ENCODE results near the gene ADARB2. TPM values are rescaled to one million over a fixed set of nuclear protein-coding genes. Genes with fewer than 3 reads are reported as not detected.
"Not testable (repeated sequence)": the region's sequence is repeated elsewhere in the genome, so short reads cannot be mapped to it uniquely, and the experiment has no call there.

Gene ADARB2
- total RNA-seq, 2 experiments from 2014 or later = 0.63 to 0.99 TPM

DNA sequence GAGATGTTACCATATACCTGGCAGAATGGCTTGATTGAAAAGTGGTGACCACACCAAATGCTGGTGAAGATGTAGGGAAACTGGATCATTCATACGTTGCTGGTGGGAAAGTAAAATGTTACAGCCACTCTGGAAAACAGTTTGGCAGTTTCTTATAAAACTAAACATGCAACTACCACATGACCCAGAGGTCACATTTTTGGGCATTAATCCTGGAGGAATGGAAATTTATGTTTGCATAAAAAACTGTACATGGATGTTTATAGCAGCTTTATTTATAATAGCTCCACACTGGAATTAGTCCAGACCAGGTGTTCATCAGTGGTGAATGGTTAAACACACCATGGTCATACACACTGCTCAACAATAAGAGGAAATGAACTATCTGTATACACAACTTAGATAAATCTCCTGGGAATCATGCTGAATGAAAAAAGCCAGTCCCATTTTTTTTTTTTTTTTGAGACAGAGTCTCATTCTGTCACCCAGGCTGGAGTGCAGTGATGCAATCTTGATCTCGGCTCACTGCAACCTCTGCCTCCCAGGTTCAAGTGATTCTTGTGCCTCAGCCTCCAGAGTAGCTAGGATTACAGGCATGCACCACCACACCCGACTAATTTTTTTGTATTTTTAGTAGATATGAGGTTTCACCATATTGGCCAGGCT is 309.7 kb downstream of the ADARB2 start:
- H3K4me3 Mint-ChIP-seq; H3K36me3 Mint-ChIP-seq (ENCODE audit: low read depth); CTCF ChIA-PET; H3K27ac Mint-ChIP-seq; POLR2A ChIA-PET; H3K4me1 Mint-ChIP-seq (ENCODE audit: low read depth); DNase-seq; ATAC-seq: not testable (repeated sequence)
- Mint-ChIP-seq H3K27me3 (ENCODE audit: low read depth) (peaks cover 11% of the 10 kb centered on the region), H3K9me3 (ENCODE audit: insufficient read depth) (peaks cover 12% of the 10 kb centered on the region)

DNA sequence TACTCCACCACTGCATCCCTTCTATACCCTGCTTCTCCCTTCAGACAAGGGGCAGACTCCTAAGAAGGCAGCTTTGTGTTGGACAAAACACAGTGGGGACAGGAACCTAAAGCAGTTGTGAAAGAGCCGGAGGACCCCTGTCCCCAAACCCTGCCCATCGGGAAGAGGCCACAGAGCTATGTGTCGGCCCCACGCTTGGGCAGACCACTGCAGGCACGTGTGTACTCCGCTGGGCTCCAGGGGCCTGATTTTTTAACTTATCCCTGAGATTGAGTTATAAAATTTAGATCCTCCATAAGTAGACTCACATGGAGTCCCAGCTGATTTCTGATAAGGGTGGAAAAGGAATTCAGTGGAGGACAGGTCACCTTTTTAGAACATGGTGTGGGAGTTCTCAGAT is 310.5 kb downstream of the ADARB2 start:
- no peak overlapping the region for H3K27ac Mint-ChIP-seq
- POLR2A ChIA-PET = interaction anchor here (0.6 kb wide), 1 partner anchor 878 kb away, joined by 3 read pairs; no protein-coding TSS in a partner anchor
- H3K4me1 Mint-ChIP-seq (ENCODE audit: low read depth) = peaks cover 4% of the 10 kb centered on the region
- peaks cover 10% of the 10 kb centered on the region for H3K9me3 Mint-ChIP-seq (ENCODE audit: insufficient read depth)
- H3K36me3 Mint-ChIP-seq (ENCODE audit: low read depth) = no peaks in the 10 kb centered on the region
- peaks cover 11% of the 10 kb centered on the region for H3K27me3 Mint-ChIP-seq (ENCODE audit: low read depth)
- no peak for ATAC-seq
- no peak overlapping the region for H3K4me3 Mint-ChIP-seq
- CTCF ChIA-PET = no interaction called here
- no peak for DNase-seq

DNA sequence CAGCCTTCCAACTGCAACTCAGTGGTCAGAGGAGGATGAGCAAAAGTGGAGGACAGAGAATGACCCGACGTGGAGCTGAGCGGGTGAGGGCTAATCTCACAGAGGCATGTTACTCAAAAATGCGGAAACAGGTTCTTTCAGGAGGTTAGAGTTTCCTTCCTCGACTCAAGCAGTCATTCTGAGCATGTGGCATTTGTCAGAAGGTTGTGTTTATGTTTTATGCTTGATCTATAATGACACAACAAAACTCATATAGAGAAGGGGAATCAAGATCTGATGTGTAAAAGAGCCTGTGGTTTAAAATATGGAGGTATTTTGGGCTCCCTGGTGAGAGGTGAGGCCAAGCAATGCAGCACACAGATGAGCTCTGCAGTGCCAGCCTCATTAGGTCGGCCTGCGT is 311.4 kb downstream of the ADARB2 start:
- ChIA-PET POLR2A (no interaction called here), CTCF (no interaction called here)
- no peak overlapping the region for H3K4me3 Mint-ChIP-seq
- peaks cover 14% of the 10 kb centered on the region for H3K27me3 Mint-ChIP-seq (ENCODE audit: low read depth)
- ATAC-seq (no peak), DNase-seq (no peak)
- peaks cover 10% of the 10 kb centered on the region for H3K9me3 Mint-ChIP-seq (ENCODE audit: insufficient read depth)
- H3K27ac Mint-ChIP-seq = no peak overlapping the region
- peaks cover 4% of the 10 kb centered on the region for H3K4me1 Mint-ChIP-seq (ENCODE audit: low read depth)
- H3K36me3 Mint-ChIP-seq (ENCODE audit: low read depth) = no peaks in the 10 kb centered on the region

DNA sequence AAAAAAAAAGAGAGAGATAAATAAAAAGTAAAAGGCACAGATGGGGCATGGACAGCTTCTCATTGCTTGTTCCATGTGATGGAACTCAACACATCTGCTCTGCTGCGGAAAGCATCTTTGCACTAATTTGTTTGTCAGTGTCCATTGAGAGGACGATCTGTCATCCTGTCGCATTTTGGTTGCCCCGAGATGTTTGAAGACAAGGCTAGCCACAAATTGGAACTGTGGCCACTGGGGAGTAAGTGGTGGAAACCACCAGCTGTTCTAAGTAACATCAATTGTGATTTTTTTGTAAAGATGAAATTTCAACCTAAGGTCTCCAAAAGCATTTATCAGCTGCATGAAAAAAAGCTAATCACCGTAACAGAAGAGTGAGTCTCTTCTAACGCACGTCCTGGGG is 312.7 kb downstream of the ADARB2 start:
- Mint-ChIP-seq H3K27me3 (ENCODE audit: low read depth) (peaks cover 22% of the 10 kb centered on the region), H3K36me3 (ENCODE audit: low read depth) (no peaks in the 10 kb centered on the region)

DNA sequence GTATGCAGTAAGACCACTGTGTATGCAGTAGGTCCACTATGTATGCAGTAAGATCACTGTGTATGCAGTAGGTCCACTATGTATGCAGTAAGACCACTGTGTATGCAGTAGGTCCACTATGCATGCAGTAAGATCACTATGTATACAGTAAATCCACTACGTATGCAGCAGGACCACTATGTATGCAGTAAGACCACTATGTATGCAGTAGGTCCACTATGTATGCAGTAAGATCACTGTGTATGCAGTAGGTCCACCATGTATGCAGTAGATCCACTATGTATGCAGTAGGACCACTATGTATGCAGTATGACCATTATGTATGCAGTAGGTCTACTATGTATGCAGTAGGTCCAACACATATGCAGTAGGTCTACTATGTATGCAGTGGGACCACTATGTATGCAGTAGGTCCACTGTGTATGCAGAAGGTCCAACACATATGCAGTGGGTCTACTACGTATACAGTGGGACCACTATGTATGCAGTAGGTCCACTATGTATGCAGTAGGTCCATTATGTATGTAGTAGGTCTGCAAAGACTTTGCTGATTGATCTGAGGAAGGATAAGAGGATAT is 313.6 kb downstream of the ADARB2 start:
- ChIA-PET POLR2A (no interaction called here), CTCF (no interaction called here)
- ATAC-seq (no peak), DNase-seq (no peak)
- peaks cover 22% of the 10 kb centered on the region for H3K27me3 Mint-ChIP-seq (ENCODE audit: low read depth)
- no peaks in the 10 kb centered on the region for H3K36me3 Mint-ChIP-seq (ENCODE audit: low read depth)
- H3K27ac Mint-ChIP-seq = no peak overlapping the region
- peaks cover 4% of the 10 kb centered on the region for H3K4me1 Mint-ChIP-seq (ENCODE audit: low read depth)
- no peaks in the 10 kb centered on the region for H3K9me3 Mint-ChIP-seq (ENCODE audit: insufficient read depth)
- H3K4me3 Mint-ChIP-seq = no peak overlapping the region

More for the DNA sequence above, 312.7 kb downstream of the ADARB2 start:
- Mint-ChIP-seq H3K9me3 (ENCODE audit: insufficient read depth) (peaks cover under 1% of the 10 kb centered on the region), H3K4me1 (ENCODE audit: low read depth) (peaks cover 4% of the 10 kb centered on the region), H3K4me3 (no peak overlapping the region), H3K27ac (no peak overlapping the region)
- ChIA-PET POLR2A (no interaction called here), CTCF (no interaction called here)
- ATAC-seq = no peak
- no peak for DNase-seq

DNA sequence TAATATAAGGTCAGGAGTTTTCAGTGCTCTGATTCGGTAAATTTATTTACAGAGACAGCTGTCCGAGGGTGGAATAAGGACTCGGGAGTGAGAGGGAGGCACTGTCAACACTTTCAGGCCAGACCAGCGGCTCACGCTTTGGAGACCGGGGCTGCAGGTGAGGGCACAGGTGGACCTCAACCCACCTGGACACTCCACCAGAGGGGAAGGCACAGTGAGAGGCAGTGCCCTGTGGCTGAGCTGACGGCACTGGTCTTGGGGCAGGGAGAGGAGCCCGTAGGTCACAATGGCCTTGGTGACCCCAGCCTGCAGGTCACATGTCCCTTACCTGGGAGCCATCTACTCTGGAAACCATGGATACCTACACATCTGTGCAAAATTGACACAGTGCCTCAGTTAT is 315.1 kb downstream of the ADARB2 start:
- Mint-ChIP-seq H3K27ac (no peak overlapping the region), H3K4me3 (no peak overlapping the region), H3K4me1 (ENCODE audit: low read depth) (peaks cover 4% of the 10 kb centered on the region), H3K27me3 (ENCODE audit: low read depth) (peaks cover 19% of the 10 kb centered on the region), H3K9me3 (ENCODE audit: insufficient read depth) (no peaks in the 10 kb centered on the region), H3K36me3 (ENCODE audit: low read depth) (no peaks in the 10 kb centered on the region)
- ChIA-PET CTCF (interaction anchor here (1.0 to 1.8 kb wide), 2 partner anchors 54 to 214 kb away, joined by 3 to 5 read pairs; no protein-coding TSS in a partner anchor), POLR2A (no interaction called here)
- DNase-seq (no peak), ATAC-seq (no peak)

DNA sequence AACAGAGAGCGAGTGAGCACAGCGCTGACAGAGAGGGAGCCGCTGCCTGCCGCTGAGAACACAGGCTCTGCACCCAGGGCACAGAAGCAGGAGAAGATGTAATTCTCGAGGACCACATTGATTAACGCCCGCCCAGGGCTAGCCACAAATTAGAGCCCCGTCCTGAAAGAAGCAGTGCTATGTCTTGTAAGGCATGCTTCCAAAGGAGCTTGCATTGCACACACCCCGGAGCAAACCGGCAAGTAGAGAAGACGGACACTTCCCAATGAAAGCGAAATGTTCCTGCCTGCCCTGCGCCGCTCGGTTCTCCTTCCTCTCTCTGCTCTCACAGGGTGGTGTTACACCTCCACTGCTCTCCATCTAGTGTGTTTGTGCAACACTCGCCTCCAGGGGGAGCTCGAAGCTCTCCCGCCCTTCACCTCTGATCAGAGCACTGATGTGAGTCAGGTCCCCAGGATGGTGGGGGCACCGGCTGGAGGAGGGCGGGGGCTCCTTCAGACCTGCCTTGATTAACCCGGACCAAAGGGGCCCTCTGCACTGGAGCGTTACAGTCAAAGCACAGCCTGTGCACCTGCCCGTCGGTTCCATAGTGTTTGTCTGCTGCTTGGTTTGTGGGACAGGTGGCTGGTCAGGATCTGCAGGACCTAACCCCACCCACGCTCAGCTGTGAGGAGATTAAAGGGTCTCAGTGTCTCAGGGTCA is 316.5 kb downstream of the ADARB2 start:
- ATAC-seq (peak; percentile 97), DNase-seq (peak; percentile 73)
- Mint-ChIP-seq H3K4me3 (peak overlapping the region; percentile 37), H3K36me3 (ENCODE audit: low read depth) (no peaks in the 10 kb centered on the region), H3K27me3 (ENCODE audit: low read depth) (peaks cover 16% of the 10 kb centered on the region), H3K9me3 (ENCODE audit: insufficient read depth) (no peaks in the 10 kb centered on the region), H3K27ac (no peak overlapping the region), H3K4me1 (ENCODE audit: low read depth) (peaks cover 2% of the 10 kb centered on the region)
- ChIA-PET POLR2A (no interaction called here), CTCF (interaction anchor here (0.6 to 2.1 kb wide), 8 partner anchors 11 to 340 kb away, joined by 3 to 11 read pairs (median 4); no protein-coding TSS in a partner anchor)

DNA sequence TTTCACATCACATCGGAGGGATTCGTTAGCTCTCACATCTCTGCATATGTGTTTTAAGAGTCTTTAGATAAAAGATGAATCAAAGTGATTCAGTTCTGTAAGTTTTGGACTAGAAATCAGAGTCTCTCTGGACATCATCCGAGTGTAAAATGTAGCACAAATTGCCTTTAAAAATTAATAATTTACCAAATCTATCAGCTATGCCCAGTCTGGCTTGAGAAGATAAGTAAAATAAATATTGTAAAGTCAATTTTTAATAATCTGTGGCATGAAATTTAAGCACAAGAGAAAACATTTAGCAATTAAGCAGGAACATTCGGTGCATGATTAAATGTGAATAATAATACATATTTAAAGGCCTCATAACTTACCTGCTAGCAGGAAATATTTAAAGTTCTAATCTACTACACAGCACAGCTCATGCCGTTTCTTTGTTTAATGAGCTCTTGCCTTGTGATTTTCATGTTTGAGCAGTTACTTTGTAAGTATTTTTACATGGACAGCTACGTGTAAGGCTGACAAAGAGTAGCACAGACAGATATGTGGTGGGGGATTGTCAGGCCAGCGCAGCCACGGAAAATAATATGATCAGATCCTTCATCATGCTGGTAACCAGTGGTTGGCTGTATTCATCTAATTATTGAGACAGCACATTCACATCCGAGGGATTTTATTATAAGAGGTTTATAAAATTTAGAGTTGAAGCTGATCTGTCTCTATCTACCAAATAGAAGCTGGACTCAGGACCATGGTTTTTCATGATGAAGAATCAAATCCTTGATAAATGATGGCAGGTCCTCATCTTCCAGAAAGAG is 317.3 kb downstream of the ADARB2 start:
- ChIA-PET POLR2A (no interaction called here), CTCF (interaction anchor here (0.7 to 2.1 kb wide), 6 partner anchors 22 to 310 kb away, joined by 3 to 11 read pairs (median 4); no protein-coding TSS in a partner anchor)
- H3K27ac Mint-ChIP-seq = no peak overlapping the region
- H3K36me3 Mint-ChIP-seq (ENCODE audit: low read depth) = no peaks in the 10 kb centered on the region
- ATAC-seq (no peak), DNase-seq (no peak)
- no peak overlapping the region for H3K4me3 Mint-ChIP-seq
- no peaks in the 10 kb centered on the region for H3K4me1 Mint-ChIP-seq (ENCODE audit: low read depth)
- no peaks in the 10 kb centered on the region for H3K9me3 Mint-ChIP-seq (ENCODE audit: insufficient read depth)
- H3K27me3 Mint-ChIP-seq (ENCODE audit: low read depth) = peaks cover 11% of the 10 kb centered on the region

DNA sequence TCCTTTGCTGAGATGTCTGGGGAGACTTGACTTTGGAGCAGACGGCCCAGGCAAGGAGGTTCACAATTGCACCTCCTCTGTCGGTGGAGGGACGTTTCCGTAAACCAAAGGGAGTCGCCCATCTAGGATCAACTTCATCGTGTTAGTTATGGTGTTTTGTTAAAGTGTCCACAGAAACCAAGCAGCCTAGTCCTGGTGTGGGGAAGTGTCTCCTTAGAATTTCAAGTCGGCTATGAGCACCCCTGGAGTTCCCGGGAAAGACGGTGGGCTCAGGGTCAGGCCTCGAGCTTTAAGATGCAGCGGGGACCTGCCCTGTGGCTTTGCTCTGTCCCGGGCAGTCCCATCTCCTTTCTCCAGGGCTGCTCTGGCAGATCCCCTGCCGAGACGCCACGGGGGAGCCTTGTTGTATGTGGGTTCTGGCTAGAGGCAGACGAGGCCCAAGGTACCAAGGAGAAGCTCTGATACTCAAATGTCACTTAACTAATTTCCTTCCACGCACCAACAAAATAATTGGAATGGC is 319.2 kb downstream of the ADARB2 start:
- CTCF ChIA-PET = no interaction called here
- no peak for ATAC-seq

DNA sequence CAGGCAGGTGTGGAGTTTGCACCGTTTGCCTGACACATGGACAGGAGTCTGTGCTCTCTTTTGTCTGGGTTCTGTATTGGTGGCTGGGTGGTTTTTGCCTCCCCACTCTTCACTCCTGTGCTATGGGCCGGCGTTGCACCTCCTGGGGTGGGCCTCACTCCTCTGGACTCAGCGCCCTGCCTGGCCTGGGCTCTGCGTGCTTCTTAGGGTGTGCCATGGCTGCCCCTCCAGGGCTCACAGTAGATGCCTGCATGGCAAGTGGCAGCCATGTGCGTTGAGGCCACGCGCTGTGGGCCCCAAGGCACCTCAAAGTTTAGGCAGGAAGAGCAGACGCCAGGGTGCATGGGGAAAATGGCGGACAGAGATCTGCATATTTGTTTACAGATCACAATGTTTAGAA is 319.8 kb downstream of the ADARB2 start:
- Mint-ChIP-seq H3K27ac (no peak overlapping the region), H3K9me3 (ENCODE audit: insufficient read depth) (no peaks in the 10 kb centered on the region), H3K27me3 (ENCODE audit: low read depth) (peaks cover 14% of the 10 kb centered on the region), H3K4me3 (no peak overlapping the region), H3K36me3 (ENCODE audit: low read depth) (no peaks in the 10 kb centered on the region), H3K4me1 (ENCODE audit: low read depth) (no peaks in the 10 kb centered on the region)
- no peak for DNase-seq
- POLR2A ChIA-PET = no interaction called here
- ATAC-seq = no peak
- CTCF ChIA-PET = no interaction called here

More for the DNA sequence above, 319.2 kb downstream of the ADARB2 start:
- no peak for DNase-seq
- Mint-ChIP-seq H3K4me3 (no peak overlapping the region), H3K27ac (no peak overlapping the region), H3K4me1 (ENCODE audit: low read depth) (no peaks in the 10 kb centered on the region), H3K36me3 (ENCODE audit: low read depth) (no peaks in the 10 kb centered on the region), H3K9me3 (ENCODE audit: insufficient read depth) (no peaks in the 10 kb centered on the region), H3K27me3 (ENCODE audit: low read depth) (peaks cover 14% of the 10 kb centered on the region)
- POLR2A ChIA-PET = no interaction called here

DNA sequence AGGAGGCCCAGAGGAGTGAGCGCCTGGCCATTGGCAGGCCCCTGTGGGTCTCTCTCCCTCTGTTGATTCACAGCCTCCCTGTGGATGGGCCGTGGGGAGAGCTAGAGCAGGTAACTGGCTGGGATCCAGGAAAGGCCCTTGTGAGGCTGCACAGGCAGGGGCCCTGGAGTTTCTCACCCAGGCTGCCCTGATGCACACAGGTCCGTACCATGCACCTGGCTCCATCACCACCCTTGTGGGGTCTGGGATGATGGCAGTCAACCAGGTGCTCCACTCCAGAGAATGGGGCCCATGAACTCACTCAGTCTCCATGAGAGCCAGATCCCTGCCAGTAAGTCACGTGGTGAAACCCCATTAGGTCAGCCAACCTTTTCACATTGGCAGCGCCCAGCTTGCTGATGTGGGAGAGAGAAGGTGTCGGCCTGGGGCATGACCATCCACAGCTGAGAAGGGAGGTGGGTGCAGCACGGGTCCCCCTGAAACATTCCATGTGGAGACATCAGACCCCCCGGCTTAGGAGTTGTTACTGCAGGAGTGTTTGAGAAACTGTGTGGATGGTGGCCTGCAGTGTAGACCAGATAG is 320.8 kb downstream of the ADARB2 start:
- no peak overlapping the region for H3K4me3 Mint-ChIP-seq
- DNase-seq (no peak), ATAC-seq (no peak)
- ChIA-PET POLR2A (no interaction called here), CTCF (no interaction called here)
- H3K27ac Mint-ChIP-seq = no peak overlapping the region
- H3K9me3 Mint-ChIP-seq (ENCODE audit: insufficient read depth) = no peaks in the 10 kb centered on the region
- peaks cover 3% of the 10 kb centered on the region for H3K4me1 Mint-ChIP-seq (ENCODE audit: low read depth)
- no peaks in the 10 kb centered on the region for H3K36me3 Mint-ChIP-seq (ENCODE audit: low read depth)
- H3K27me3 Mint-ChIP-seq (ENCODE audit: low read depth) = peaks cover 17% of the 10 kb centered on the region
